GM10248 (cell line): ENCODE measurements around the gene TEX51.

ENCODE experiments used
- CTCF ChIA-PET: fragments of 300-600 bp; sonication (Branson Sonifier 250); formaldehyde crosslinking; extraction: SDS; loops from one replicate; lab custom pipeline; 2021; ENCODE audit warnings: antibody characterized with exemption; lab: Yijun Ruan, JAX
- POLR2A ChIA-PET: fragments of 350-650 bp; sonication (Branson Sonifier 250); formaldehyde crosslinking; extraction: SDS; loops from one replicate; lab custom pipeline; 2020; ENCODE audit warnings: antibody characterized with exemption; lab: Yijun Ruan, JAX
- DNase-seq: peaks from one replicate; pipeline ENCODE4 v3.0.0; 2012; ENCODE audit errors: extremely low spot score
- CTCF ChIP-seq: IDR thresholded peaks from 2 replicates; pipeline ENCODE4 v1.5.1; 2012; ENCODE audit warnings: mild to moderate bottlenecking, low read depth; ENCODE audit errors: extremely low read depth, missing control alignments, control extremely low read depth

The TEX51 gene

GRCh38 chr2:126933711-126934091, 35.0 kb downstream of the TEX51 start:
- TF ChIP-seq CTCF, result no peak
- CTCF ChIA-PET, result interaction anchor here (2.6 kb wide), 1 partner anchor 38 kb away, joined by 10 read pairs; no protein-coding TSS in a partner anchor
- POLR2A ChIA-PET, result no interaction called here
- DNase-seq, result no peak

GRCh38 chr2:126934809-126935208, 36.1 kb downstream of the TEX51 start:
- POLR2A ChIA-PET, result no interaction called here
- CTCF ChIA-PET, result interaction anchor here (0.9 kb wide), 1 partner anchor 37 kb away, joined by 3 read pairs; no protein-coding TSS in a partner anchor
- DNase-seq, result peak; percentile 10
- no peak for TF ChIP-seq CTCF

GRCh38 chr2:126935774-126936173, 37.1 kb downstream of the TEX51 start:
- ChIA-PET CTCF (interaction anchor here (0.9 kb wide), 1 partner anchor 36 kb away, joined by 3 read pairs; no protein-coding TSS in a partner anchor), POLR2A (no interaction called here)
- TF ChIP-seq CTCF, result no peak
- no peak for DNase-seq

- peak; percentile 8 for DNase-seq
- no peak for TF ChIP-seq CTCF
- CTCF ChIA-PET, result no interaction called here
- POLR2A ChIA-PET, result no interaction called here
Measured at GRCh38 chr2:126936219-126936723, 37.6 kb downstream of the TEX51 start.

GRCh38 chr2:126940331-126940730, 41.6 kb downstream of the TEX51 start:
- DNase-seq, result no peak
- no peak for TF ChIP-seq CTCF
- POLR2A ChIA-PET, result no interaction called here
- CTCF ChIA-PET, result interaction anchor here (1.0 to 1.3 kb wide), 2 partner anchors 17 to 32 kb away, joined by 3 read pairs; no protein-coding TSS in a partner anchor

- POLR2A ChIA-PET, result no interaction called here
- no peak for DNase-seq
- no peak for TF ChIP-seq CTCF
- CTCF ChIA-PET, result interaction anchor here (1.3 kb wide), 1 partner anchor 29 kb away, joined by 4 read pairs; no protein-coding TSS in a partner anchor
Measured at GRCh38 chr2:126942427-126943203, 43.9 kb downstream of the TEX51 start.
